PC-9 (cell line): ENCODE results near the gene ROBO2. TPM values are rescaled to one million over a fixed set of nuclear protein-coding genes. Genes with fewer than 3 reads are reported as not detected.

Source experiments
- BruUV-seq: library from RNA; stranded (reverse); fragments of 400-500 nt; replicated peaks from 2 replicates; lab custom pipeline; 2021; lab: Mats Ljungman, UMichigan
- CTCF ChIA-PET: fragments of 300-600 bp; sonication (Branson Sonifier 250); formaldehyde crosslinking; loops from one replicate; lab custom pipeline; 2022; ENCODE audit warnings: antibody characterized with exemption; lab: Charles Lee
- POLR2A ChIA-PET: fragments of 300-600 bp; sonication (Branson Sonifier 250); formaldehyde crosslinking; loops from one replicate; lab custom pipeline; 2022; ENCODE audit warnings: antibody characterized with exemption; ENCODE audit not compliant: unreplicated experiment; lab: Charles Lee
- DNase-seq, 2 experiments: peaks; one replicate each; pipeline versions ENCODE4 v3.0.0 to v3.0.0-alpha.2; 2015 to 2022; ENCODE audit warnings: mixed read lengths in 1 of 2
- H2AFZ ChIP-seq: fragments of 200-600 bp; sonication (generic); 2 replicates; pipeline ENCODE4 v1.8.1; 2017; ENCODE audit warnings: antibody characterized with exemption
- H3F3A ChIP-seq: fragments of 200-600 bp; sonication (generic); 2 replicates; pipeline ENCODE4 v1.8.1; 2017; ENCODE audit warnings: antibody characterized with exemption, mild to moderate bottlenecking, low read depth; ENCODE audit not compliant: insufficient read depth
- H3K27ac ChIP-seq: fragments of 200-600 bp; sonication (generic); 2 replicates; pipeline ENCODE4 v1.6.1; 2016; ENCODE audit warnings: mixed run types
- H3K27me3 ChIP-seq: fragments of 200-600 bp; sonication (generic); 2 replicates; pipeline ENCODE4 v1.6.1; 2016; ENCODE audit warnings: low read depth, mixed run types; ENCODE audit not compliant: insufficient read depth
- H3K36me3 ChIP-seq: fragments of 200-600 bp; sonication (generic); 2 replicates; pipeline ENCODE4 v1.6.1; 2016; ENCODE audit warnings: low read depth, mixed run types
- H3K4me1 ChIP-seq: fragments of 200-600 bp; sonication (generic); replicated peaks from 2 replicates; pipeline ENCODE4 v1.6.1; 2016; ENCODE audit warnings: mixed run types; ENCODE audit not compliant: insufficient read depth
- H3K4me2 ChIP-seq: fragments of 200-600 bp; sonication (generic); 2 replicates; pipeline ENCODE4 v1.6.1; 2017; ENCODE audit warnings: mixed run types
- H3K4me3 ChIP-seq: fragments of 200-600 bp; sonication (generic); 2 replicates; pipeline ENCODE4 v1.6.1; 2016; ENCODE audit warnings: mixed run types
- H3K79me2 ChIP-seq: fragments of 200-600 bp; sonication (generic); 2 replicates; pipeline ENCODE4 v1.6.1; 2017; ENCODE audit warnings: low read depth, mixed run types
- H3K9me2 ChIP-seq: fragments of 200-600 bp; sonication (generic); 2 replicates; pipeline ENCODE4 v1.8.1; 2017; ENCODE audit warnings: mild to moderate bottlenecking; ENCODE audit not compliant: insufficient read depth
- H3K9me3 ChIP-seq: fragments of 200-600 bp; sonication (generic); 2 replicates; pipeline ENCODE4 v1.8.1; 2016; ENCODE audit warnings: low read depth; ENCODE audit not compliant: insufficient read depth
- H4K20me1 ChIP-seq: fragments of 200-600 bp; sonication (generic); 2 replicates; pipeline ENCODE4 v1.8.1; 2017; ENCODE audit not compliant: insufficient read depth
- CTCF ChIP-seq: fragments of 200-600 bp; sonication (generic); conservative IDR thresholded peaks from 2 replicates; pipeline ENCODE4 v1.6.1; 2017; ENCODE audit warnings: mixed run types, antibody characterized with exemption, mild to moderate bottlenecking, moderate library complexity
- EZH2 ChIP-seq: fragments of 200-600 bp; sonication (generic); IDR thresholded peaks from 2 replicates; pipeline ENCODE4 v1.8.0; 2017; ENCODE audit warnings: antibody characterized with exemption, low read depth
- intact Hi-C: fragments of 100-400 bp; cut with micrococcal nuclease; formaldehyde crosslinking; loops from one replicate; pipeline ENCODE4 v1.10.0; 2022; ENCODE audit not compliant: unreplicated experiment
- total RNA-seq: library from RNA; stranded (reverse); gene quantifications from 2 replicates; pipeline ENCODE4 v1.2.3, GENCODE V29; 2021

Gene ROBO2
- total RNA-seq, 1 experiment from 2014 or later: 0.39 TPM

DNA sequence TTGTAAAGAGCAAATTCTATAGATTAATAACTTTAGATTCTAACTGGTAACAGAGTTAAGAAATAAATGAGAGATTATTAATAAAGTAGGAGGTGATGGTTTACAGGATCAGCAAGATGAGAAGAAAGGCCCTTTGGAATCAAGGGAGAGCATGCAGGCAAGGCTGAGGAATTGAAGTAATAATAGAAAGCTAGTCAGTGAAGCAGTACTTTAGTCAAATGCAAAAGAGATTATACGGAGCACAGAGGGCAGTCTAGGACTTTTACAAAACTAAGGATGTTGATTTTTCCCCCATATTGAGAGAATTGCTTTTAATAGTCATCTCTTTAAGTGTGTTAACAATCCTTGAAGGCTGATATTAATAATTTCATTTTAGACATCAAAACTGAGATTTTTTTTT is 146.4 kb downstream of the ROBO2 start:
- POLR2A ChIA-PET: no interaction called here

GRCh38 chr3:77186728-77187127 is 146.8 kb downstream of the ROBO2 start:
- Histone ChIP-seq H3K4me1 (no peaks in the 10 kb centered on the region), H2AFZ (no peak overlapping the region), H3K4me2 (no peak overlapping the region), H3K79me2 (no peaks in the 10 kb centered on the region), H3K27ac (no peak overlapping the region), H3K9me3 (no peaks in the 10 kb centered on the region), H3K36me3 (no peaks in the 10 kb centered on the region), H3K4me3 (no peak overlapping the region), H3K9me2 (no peaks in the 10 kb centered on the region), H3F3A (no peaks in the 10 kb centered on the region; the same call in 1 of the 2 replicates), H4K20me1 (no peaks in the 10 kb centered on the region), H3K27me3 (no peaks in the 10 kb centered on the region)
- BruUV-seq: no TSS peak
- POLR2A ChIA-PET: no interaction called here
- DNase-seq: no peak
- CTCF ChIA-PET: no interaction called here
- intact Hi-C loops: no loop called here
- TF ChIP-seq CTCF: no peak

More for the DNA sequence above, 146.4 kb downstream of the ROBO2 start:
- Histone ChIP-seq H2AFZ (no peak overlapping the region), H3K36me3 (no peaks in the 10 kb centered on the region), H3F3A (no peaks in the 10 kb centered on the region; the same call in 1 of the 2 replicates), H3K27ac (no peak overlapping the region), H3K79me2 (no peaks in the 10 kb centered on the region), H4K20me1 (no peaks in the 10 kb centered on the region), H3K4me1 (no peaks in the 10 kb centered on the region), H3K9me3 (no peaks in the 10 kb centered on the region), H3K27me3 (no peaks in the 10 kb centered on the region), H3K4me3 (no peak overlapping the region), H3K4me2 (no peak overlapping the region), H3K9me2 (no peaks in the 10 kb centered on the region)
- DNase-seq: no peak
- TF ChIP-seq EZH2: no peak
- no peak for TF ChIP-seq CTCF
- intact Hi-C loops: no loop called here
- BruUV-seq: no TSS peak
- CTCF ChIA-PET: no interaction called here

DNA sequence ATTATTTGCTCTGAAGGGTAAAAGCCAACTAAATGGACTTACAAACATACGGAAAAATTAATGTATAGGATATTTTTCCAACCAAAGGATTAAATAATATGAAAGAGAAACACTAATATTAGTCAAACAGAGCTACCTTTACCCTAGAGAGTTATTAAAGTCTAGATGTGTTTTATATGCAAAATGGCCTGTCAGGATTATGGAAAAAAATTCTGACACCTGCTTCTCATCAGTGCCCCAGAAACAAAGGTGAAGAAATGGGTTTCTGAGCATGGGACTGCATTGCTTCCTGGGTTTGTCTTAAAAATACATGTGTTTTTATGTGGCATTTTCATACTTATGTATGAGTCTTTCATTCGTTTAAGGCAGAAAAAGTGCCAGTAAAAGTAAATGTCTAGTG is 148.3 kb downstream of the ROBO2 start:
- POLR2A ChIA-PET: no interaction called here
- CTCF ChIA-PET: no interaction called here
- intact Hi-C loops: no loop called here

More for the DNA sequence above, 148.3 kb downstream of the ROBO2 start:
- H3K4me2 ChIP-seq: no peak overlapping the region
- H3K27me3 ChIP-seq: no peaks in the 10 kb centered on the region
- DNase-seq: no peak
- no peak overlapping the region for H3K27ac ChIP-seq
- no peaks in the 10 kb centered on the region for H4K20me1 ChIP-seq
- H2AFZ ChIP-seq: no peak overlapping the region
- no peaks in the 10 kb centered on the region for H3K9me2 ChIP-seq
- H3K36me3 ChIP-seq: no peaks in the 10 kb centered on the region
- BruUV-seq: no TSS peak
- no peaks in the 10 kb centered on the region for H3K4me1 ChIP-seq
- no peak overlapping the region for H3K4me3 ChIP-seq
- TF ChIP-seq EZH2: no peak
- no peak for TF ChIP-seq CTCF
- no peaks in the 10 kb centered on the region for H3K9me3 ChIP-seq
- H3K79me2 ChIP-seq: no peaks in the 10 kb centered on the region
- no peaks in the 10 kb centered on the region; the same call in 1 of the 2 replicates for H3F3A ChIP-seq
